ENCODE data around the gene CD209.

The CD209 gene

GRCh38 chr19:7762719-7763293 is 15.5 kb upstream of the CD209 start, which contains the start of gene CLEC4M:
Gene CLEC4M, plus strand, starts transcription at chr19:7763243. Its CDS starts 24 bp downstream, at chr19:7763267.
- H3K4me3 ChIP-seq (ENCODE audit: low read depth, low read length) = no peak within 1 kb of the TSS
- in situ Hi-C loops (cut with HindIII; ENCODE audit: low sequenced_read_pairs) = no loop called here
- no peak for DNase-seq (ENCODE audit: low read depth, low spot score)
- TF ChIP-seq, protein P1, sequence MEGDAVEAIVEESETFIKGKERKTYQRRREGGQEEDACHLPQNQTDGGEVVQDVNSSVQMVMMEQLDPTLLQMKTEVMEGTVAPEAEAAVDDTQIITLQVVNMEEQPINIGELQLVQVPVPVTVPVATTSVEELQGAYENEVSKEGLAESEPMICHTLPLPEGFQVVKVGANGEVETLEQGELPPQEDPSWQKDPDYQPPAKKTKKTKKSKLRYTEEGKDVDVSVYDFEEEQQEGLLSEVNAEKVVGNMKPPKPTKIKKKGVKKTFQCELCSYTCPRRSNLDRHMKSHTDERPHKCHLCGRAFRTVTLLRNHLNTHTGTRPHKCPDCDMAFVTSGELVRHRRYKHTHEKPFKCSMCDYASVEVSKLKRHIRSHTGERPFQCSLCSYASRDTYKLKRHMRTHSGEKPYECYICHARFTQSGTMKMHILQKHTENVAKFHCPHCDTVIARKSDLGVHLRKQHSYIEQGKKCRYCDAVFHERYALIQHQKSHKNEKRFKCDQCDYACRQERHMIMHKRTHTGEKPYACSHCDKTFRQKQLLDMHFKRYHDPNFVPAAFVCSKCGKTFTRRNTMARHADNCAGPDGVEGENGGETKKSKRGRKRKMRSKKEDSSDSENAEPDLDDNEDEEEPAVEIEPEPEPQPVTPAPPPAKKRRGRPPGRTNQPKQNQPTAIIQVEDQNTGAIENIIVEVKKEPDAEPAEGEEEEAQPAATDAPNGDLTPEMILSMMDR (IDR thresholded peaks at IDR 0.05; ENCODE audit: low read depth, low read length) = no peak

DNA sequence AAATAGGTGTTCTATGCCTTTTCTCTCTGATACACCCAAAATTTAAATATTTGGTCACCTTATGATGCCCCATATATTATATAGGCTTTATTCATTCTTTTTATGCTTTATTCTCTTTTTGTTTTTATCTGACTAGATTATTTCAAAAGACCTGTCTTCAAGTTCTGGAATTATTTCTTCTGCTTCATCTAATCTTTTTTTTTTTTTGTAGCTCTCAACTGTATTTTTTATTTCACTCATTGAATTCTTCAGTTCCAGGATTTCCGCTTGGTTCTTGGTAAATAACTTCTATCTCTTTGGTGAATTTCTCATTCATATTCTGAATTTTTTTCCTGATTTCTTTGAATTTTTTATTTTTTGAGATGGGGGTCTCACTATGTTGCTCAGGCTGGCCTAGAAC is 11.8 kb upstream of the CD209 start:
- TF ChIP-seq, protein P1 (IDR thresholded peaks at IDR 0.05; ENCODE audit: low read depth, low read length) = no peak
- no peak for DNase-seq (ENCODE audit: low read depth, low spot score)
- in situ Hi-C loops (cut with HindIII; ENCODE audit: low sequenced_read_pairs) = no loop called here

GRCh38 chr19:7757358-7757757 is 10.0 kb upstream of the CD209 start:
- in situ Hi-C loops (cut with HindIII; ENCODE audit: low sequenced_read_pairs) = no loop called here
- no peak overlapping the region for H3K4me3 ChIP-seq (ENCODE audit: low read depth, low read length)
- DNase-seq (ENCODE audit: low read depth, low spot score) = no peak
- TF ChIP-seq, protein P1 (IDR thresholded peaks at IDR 0.05; ENCODE audit: low read depth, low read length) = no peak

More for the DNA sequence above, 11.8 kb upstream of the CD209 start:
- H3K4me3 ChIP-seq (ENCODE audit: low read depth, low read length) = no peak overlapping the region

DNA sequence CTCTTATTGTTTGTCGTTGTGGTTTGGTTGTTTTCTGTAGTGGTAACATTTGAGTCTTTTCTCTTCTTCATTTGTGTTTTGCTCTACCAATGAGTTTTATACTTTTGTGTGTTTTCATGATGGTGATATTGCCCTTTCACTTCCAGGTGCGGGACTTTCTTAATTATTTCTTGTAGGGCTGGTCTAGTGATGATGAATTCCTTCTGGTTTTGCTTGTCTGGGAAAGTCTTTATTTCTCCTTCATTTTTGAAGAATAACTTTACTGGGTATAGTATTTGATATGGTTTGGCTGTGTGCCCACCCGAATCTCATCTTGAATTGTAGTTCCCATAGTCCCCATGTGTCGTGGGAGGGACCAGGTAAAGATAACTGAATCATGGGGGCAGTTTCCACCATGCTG is 8.9 kb upstream of the CD209 start:
- TF ChIP-seq, protein P1 (IDR thresholded peaks at IDR 0.05; ENCODE audit: low read depth, low read length) = no peak
- no peak for DNase-seq (ENCODE audit: low read depth, low spot score)
- no peak overlapping the region for H3K4me3 ChIP-seq (ENCODE audit: low read depth, low read length)
- in situ Hi-C loops (cut with HindIII; ENCODE audit: low sequenced_read_pairs) = no loop called here

DNA sequence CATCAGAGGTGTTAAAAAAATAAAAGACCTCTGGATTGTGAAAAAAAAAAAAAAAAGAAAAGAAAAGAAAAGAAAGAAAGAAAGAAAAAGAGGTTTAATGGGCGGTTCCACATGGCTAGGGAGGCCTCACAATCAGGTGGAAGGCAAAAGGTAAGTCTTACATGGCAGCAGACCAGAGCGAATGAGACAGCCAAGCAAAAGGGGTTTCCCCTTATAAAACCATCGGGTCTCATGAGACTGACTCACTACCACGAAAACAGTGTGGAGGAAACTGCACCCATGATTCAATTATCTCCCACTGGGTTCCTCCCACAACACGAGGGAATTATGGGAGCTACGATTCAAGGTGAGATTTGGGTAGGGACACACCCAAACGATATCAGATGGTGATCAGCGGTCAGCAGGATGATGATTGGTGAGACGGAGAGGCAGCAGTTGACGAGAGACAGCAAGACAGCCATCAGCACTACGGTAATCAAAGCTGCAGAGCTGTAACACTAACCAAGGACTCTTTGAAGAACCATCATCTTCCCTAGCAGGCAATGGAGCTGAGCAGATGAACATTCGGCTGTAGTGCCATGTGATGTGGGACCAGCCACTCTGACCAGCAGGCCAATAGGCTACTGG is 3.9 kb upstream of the CD209 start:
- in situ Hi-C loops (cut with HindIII; ENCODE audit: low sequenced_read_pairs) = no loop called here
- DNase-seq (ENCODE audit: low read depth, low spot score) = no peak
- TF ChIP-seq, protein P1 (IDR thresholded peaks at IDR 0.05; ENCODE audit: low read depth, low read length) = no peak
- no peak overlapping the region for H3K4me3 ChIP-seq (ENCODE audit: low read depth, low read length)

GRCh38 chr19:7748756-7749155 is 1.4 kb upstream of the CD209 start:
- TF ChIP-seq, protein P1 (IDR thresholded peaks at IDR 0.05; ENCODE audit: low read depth, low read length) = no peak
- H3K4me3 ChIP-seq (ENCODE audit: low read depth, low read length) = no peak overlapping the region
- DNase-seq (ENCODE audit: low read depth, low spot score) = no peak
- in situ Hi-C loops (cut with HindIII; ENCODE audit: low sequenced_read_pairs) = no loop called here

Data from astrocyte of the spinal cord (primary cell).